ENCODE results near the gene EFHC2.

GRCh38 chrX:44384688-44385338 is 41.3 kb upstream of the EFHC2 start:
- TF ChIP-seq POLR2A (IDR thresholded peaks at IDR 0.05), result no peak
- TF ChIP-seq POLR2AphosphoS5 (IDR thresholded peaks at IDR 0.05), result no peak
- TF ChIP-seq, protein P1, sequence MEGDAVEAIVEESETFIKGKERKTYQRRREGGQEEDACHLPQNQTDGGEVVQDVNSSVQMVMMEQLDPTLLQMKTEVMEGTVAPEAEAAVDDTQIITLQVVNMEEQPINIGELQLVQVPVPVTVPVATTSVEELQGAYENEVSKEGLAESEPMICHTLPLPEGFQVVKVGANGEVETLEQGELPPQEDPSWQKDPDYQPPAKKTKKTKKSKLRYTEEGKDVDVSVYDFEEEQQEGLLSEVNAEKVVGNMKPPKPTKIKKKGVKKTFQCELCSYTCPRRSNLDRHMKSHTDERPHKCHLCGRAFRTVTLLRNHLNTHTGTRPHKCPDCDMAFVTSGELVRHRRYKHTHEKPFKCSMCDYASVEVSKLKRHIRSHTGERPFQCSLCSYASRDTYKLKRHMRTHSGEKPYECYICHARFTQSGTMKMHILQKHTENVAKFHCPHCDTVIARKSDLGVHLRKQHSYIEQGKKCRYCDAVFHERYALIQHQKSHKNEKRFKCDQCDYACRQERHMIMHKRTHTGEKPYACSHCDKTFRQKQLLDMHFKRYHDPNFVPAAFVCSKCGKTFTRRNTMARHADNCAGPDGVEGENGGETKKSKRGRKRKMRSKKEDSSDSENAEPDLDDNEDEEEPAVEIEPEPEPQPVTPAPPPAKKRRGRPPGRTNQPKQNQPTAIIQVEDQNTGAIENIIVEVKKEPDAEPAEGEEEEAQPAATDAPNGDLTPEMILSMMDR (IDR thresholded peaks at IDR 0.05), result no peak
- no peak for TF ChIP-seq EP300 (IDR thresholded peaks at IDR 0.05)

Data from suprapubic skin (tissue), 4 donors.